Activated gamma-delta T cell treated with anti-CD3 and anti-CD28 coated beads, Interleukin-2, amount 50 U/mL, for 16 hours (primary cell): ENCODE data around the gene PTPRN2.
"Not testable (repeated sequence)": the region's sequence is repeated elsewhere in the genome, so short reads cannot be mapped to it uniquely, and the experiment has no call there.

Experiments
- DNase-seq: peaks from one replicate; pipeline ENCODE4 v3.0.0-alpha.2; 2020; ENCODE audit warnings: low read depth

PTPRN2 gene

GRCh38 chr7:158227258-158227984 lies 360.2 kb downstream of the PTPRN2 start:
- no peak for DNase-seq

- DNase-seq = no peak
Measured at GRCh38 chr7:158216198-158216597, 371.4 kb downstream of the PTPRN2 start.

GRCh38 chr7:158209435-158209834 lies 378.2 kb downstream of the PTPRN2 start:
- no peak for DNase-seq

- DNase-seq = no peak
Measured at GRCh38 chr7:158206341-158206740, 381.3 kb downstream of the PTPRN2 start.

GRCh38 chr7:158204453-158204852 lies 383.2 kb downstream of the PTPRN2 start:
- DNase-seq = no peak

- not testable (repeated sequence) for DNase-seq
Measured at GRCh38 chr7:158203948-158204347, 383.7 kb downstream of the PTPRN2 start.

- DNase-seq = no peak
Measured at GRCh38 chr7:158194365-158194900, 393.2 kb downstream of the PTPRN2 start.

GRCh38 chr7:158193446-158193845 lies 394.2 kb downstream of the PTPRN2 start:
- no peak for DNase-seq

- DNase-seq = no peak
Measured at GRCh38 chr7:158192956-158193355, 394.7 kb downstream of the PTPRN2 start.

- no peak for DNase-seq
Measured at GRCh38 chr7:158192184-158192835, 395.3 kb downstream of the PTPRN2 start.

- DNase-seq = no peak
Measured at GRCh38 chr7:158191671-158192070, 396.0 kb downstream of the PTPRN2 start.

- DNase-seq = no peak
Measured at GRCh38 chr7:158190756-158191155, 396.9 kb downstream of the PTPRN2 start.

- DNase-seq = no peak
Measured at GRCh38 chr7:158188676-158189075, 398.9 kb downstream of the PTPRN2 start.

- DNase-seq = no peak
Measured at GRCh38 chr7:158187694-158187994, 400.0 kb downstream of the PTPRN2 start.

GRCh38 chr7:158186864-158187693 lies 400.5 kb downstream of the PTPRN2 start:
- DNase-seq = no peak

- DNase-seq = no peak
Measured at GRCh38 chr7:158186406-158186805, 401.2 kb downstream of the PTPRN2 start.

- DNase-seq = no peak
Measured at GRCh38 chr7:158185653-158186052, 402.0 kb downstream of the PTPRN2 start.

- DNase-seq = no peak
Measured at GRCh38 chr7:158183431-158183830, 404.2 kb downstream of the PTPRN2 start.

GRCh38 chr7:158176561-158177173 lies 411.0 kb downstream of the PTPRN2 start:
- DNase-seq = no peak

- DNase-seq = no peak
Measured at GRCh38 chr7:158175779-158176178, 411.8 kb downstream of the PTPRN2 start.

GRCh38 chr7:158174947-158175346 lies 412.7 kb downstream of the PTPRN2 start:
- no peak for DNase-seq

- DNase-seq = no peak
Measured at GRCh38 chr7:158167373-158167772, 420.2 kb downstream of the PTPRN2 start.
